GM18520 (cell line): ENCODE results near the gene DGKQ.
A peak's percentile ranks its signal among the peaks of the same experiment; 100 is the strongest.

ENCODE experiments used
- ATAC-seq: cut with Tn5 transposase; IDR thresholded peaks from one replicate; pipeline ENCODE4 v1.9.1; 2021; ENCODE audit not compliant: unreplicated experiment

Gene DGKQ

GRCh38 chr4:973431-974397 is at the start of gene DGKQ:
Gene DGKQ (minus strand): TSS chr4:973569. CDS start chr4:973482, 87 bp downstream.
- no peak for ATAC-seq

GRCh38 chr4:1022739-1023066 is 49.3 kb upstream of the DGKQ start:
- no peak for ATAC-seq

- no peak for ATAC-seq
Observed at GRCh38 chr4:1022051-1022738, 48.8 kb upstream of the DGKQ start.

- peak; percentile 82 for ATAC-seq
Observed at GRCh38 chr4:1021386-1022050, 48.1 kb upstream of the DGKQ start.

- no peak for ATAC-seq
Observed at GRCh38 chr4:1019729-1020470, 46.5 kb upstream of the DGKQ start.

- ATAC-seq: no peak
Observed at GRCh38 chr4:1019320-1019719, 46.0 kb upstream of the DGKQ start.

GRCh38 chr4:1018147-1019020 is 45.0 kb upstream of the DGKQ start:
- ATAC-seq: no peak

GRCh38 chr4:1017706-1018105 is 44.3 kb upstream of the DGKQ start:
- no peak for ATAC-seq

GRCh38 chr4:1017211-1017610 is 43.8 kb upstream of the DGKQ start:
- no peak for ATAC-seq

- ATAC-seq: no peak
Observed at GRCh38 chr4:1015746-1016145, 42.4 kb upstream of the DGKQ start.

GRCh38 chr4:1015179-1015578 is 41.8 kb upstream of the DGKQ start:
- ATAC-seq: no peak

- no peak for ATAC-seq
Observed at GRCh38 chr4:1014291-1015167, 41.2 kb upstream of the DGKQ start.

- ATAC-seq: no peak
Observed at GRCh38 chr4:1013225-1014073, 40.1 kb upstream of the DGKQ start.

- ATAC-seq: no peak
Observed at GRCh38 chr4:1012034-1012739, 38.8 kb upstream of the DGKQ start.

- ATAC-seq: no peak
Observed at GRCh38 chr4:1011666-1012033, 38.3 kb upstream of the DGKQ start.

GRCh38 chr4:1011022-1011665 is 37.8 kb upstream of the DGKQ start, which contains the start of gene FGFRL1:
Gene FGFRL1 (plus strand): TSS chr4:1011626. CDS start chr4:1012486, 860 bp downstream.
- peak; percentile 26 for ATAC-seq
